Neural cell (in vitro differentiated cells): ENCODE data around the gene TYW1B.
"Not testable (repeated sequence)": the region's sequence is repeated elsewhere in the genome, so short reads cannot be mapped to it uniquely, and the experiment has no call there.

Experiments
- CTCF ChIP-seq: fragments of 450-650 bp; IDR thresholded peaks from 2 replicates; pipeline ENCODE4 v1.5.1; 2014; ENCODE audit warnings: antibody characterized with exemption, mild to moderate bottlenecking, moderate library complexity; ENCODE audit not compliant: poor library complexity, severe bottlenecking
- EP300 ChIP-seq: fragments of 450-650 bp; conservative IDR thresholded peaks from 2 replicates; pipeline ENCODE4 v1.6.1; 2014; ENCODE audit warnings: antibody characterized with exemption, mild to moderate bottlenecking, moderate library complexity; ENCODE audit not compliant: poor library complexity, severe bottlenecking
- EZH2 ChIP-seq: fragments of 200-600, 300-800 bp; shearing (Covaris generic), sonication (generic); IDR thresholded peaks from 2 replicates; pipeline ENCODE4 v1.6.1; 2014; ENCODE audit warnings: antibody characterized with exemption, low read length, borderline replicate concordance, mild to moderate bottlenecking; ENCODE audit not compliant: insufficient read depth, poor library complexity, severe bottlenecking
- MXI1 ChIP-seq: fragments of 450-650 bp; conservative IDR thresholded peaks from 2 replicates; pipeline ENCODE4 v1.6.1; 2014; ENCODE audit warnings: antibody characterized with exemption, mild to moderate bottlenecking; ENCODE audit not compliant: poor library complexity, severe bottlenecking
- POLR2AphosphoS5 ChIP-seq: IDR thresholded peaks from 2 replicates; pipeline ENCODE4 v1.6.1; 2012
- RAD21 ChIP-seq: fragments of 450-650 bp; conservative IDR thresholded peaks from 2 replicates; pipeline ENCODE4 v1.6.1; 2014; ENCODE audit warnings: antibody characterized with exemption, mild to moderate bottlenecking, moderate library complexity
- REST ChIP-seq: IDR thresholded peaks from 2 replicates; pipeline ENCODE4 v1.6.1; 2012; ENCODE audit warnings: borderline replicate concordance
- SMC3 ChIP-seq: fragments of 450-650 bp; conservative IDR thresholded peaks from 2 replicates; pipeline ENCODE4 v1.6.1; 2014; ENCODE audit warnings: antibody characterized with exemption, mild to moderate bottlenecking, moderate library complexity; ENCODE audit not compliant: poor library complexity
- TAF1 ChIP-seq: IDR thresholded peaks from 2 replicates; pipeline ENCODE4 v1.6.1; 2012; ENCODE audit warnings: low read depth

- not testable (repeated sequence) for TF ChIP-seq CTCF, EZH2, RAD21, REST, MXI1, SMC3, TAF1, EP300, POLR2AphosphoS5
Measured at GRCh38 chr7:72739716-72740115, 88.3 kb downstream of the TYW1B start.
